ENCODE measurements around the gene CLDN9. TPM values are rescaled to one million over a fixed set of nuclear protein-coding genes. Genes with fewer than 3 reads are reported as not detected.

CLDN9 gene
- total and polyA plus RNA-seq, 9 of the 15 experiments (the other 6 are each of a cell fraction or from before 2014, with no cell fraction given): 0.12 to 0.44 (median 0.22) TPM; not detected in 4

GRCh38 chr16:3019594-3020246, 7.0 kb downstream of the CLDN9 start (continued):
- no peak for TF ChIP-seq MYBL2 (IDR thresholded peaks at IDR 0.05; ENCODE audit: low read depth)
- no peak for TF ChIP-seq MYBL2 (CRISPR knock-in tag; IDR thresholded peaks at IDR 0.05; ENCODE audit: borderline replicate concordance)
- TF ChIP-seq IRF1 (CRISPR knock-in tag; IDR thresholded peaks at IDR 0.05; ENCODE audit: borderline replicate concordance): no peak
- TF ChIP-seq NFIC (IDR thresholded peaks at IDR 0.05): 0 out of 2 replicates have a peak, but pooled peaks have one; percentile 8
- TF ChIP-seq NR2C1 (IDR thresholded peaks at IDR 0.05): no peak
- no peak for TF ChIP-seq NR2C1 (tag; IDR thresholded peaks at IDR 0.05)
- 0 out of 2 replicates have a peak, but pooled peaks have one; percentile 20 for TF ChIP-seq SMARCA4 (IDR thresholded peaks at IDR 0.05)
- no peak for TF ChIP-seq MLX (CRISPR knock-in tag; conservative IDR thresholded peaks at IDR 0.05)
- no peak for TF ChIP-seq HMGN3 (IDR thresholded peaks at IDR 0.05; ENCODE audit: borderline replicate concordance, extremely low read depth, insufficient read length, low read depth, low read length)
- 0 out of 2 replicates have a peak, but pooled peaks have one; percentile 15 for TF ChIP-seq SMARCA5 (IDR thresholded peaks at IDR 0.05)
- 0 out of 2 replicates have a peak, but pooled peaks have one; percentile 28 for TF ChIP-seq TFAP4 (CRISPR knock-in tag; IDR thresholded peaks at IDR 0.05; ENCODE audit: borderline replicate concordance)
- TF ChIP-seq MITF (IDR thresholded peaks at IDR 0.05): 0 out of 2 replicates have a peak, but pooled peaks have one; percentile 10
- no peak for TF ChIP-seq ZBTB40 (IDR thresholded peaks at IDR 0.05)
- no peak for TF ChIP-seq ZBTB40 (CRISPR knock-in tag; IDR thresholded peaks at IDR 0.05)
